ENCODE measurements around the gene PRKCD.

DNA sequence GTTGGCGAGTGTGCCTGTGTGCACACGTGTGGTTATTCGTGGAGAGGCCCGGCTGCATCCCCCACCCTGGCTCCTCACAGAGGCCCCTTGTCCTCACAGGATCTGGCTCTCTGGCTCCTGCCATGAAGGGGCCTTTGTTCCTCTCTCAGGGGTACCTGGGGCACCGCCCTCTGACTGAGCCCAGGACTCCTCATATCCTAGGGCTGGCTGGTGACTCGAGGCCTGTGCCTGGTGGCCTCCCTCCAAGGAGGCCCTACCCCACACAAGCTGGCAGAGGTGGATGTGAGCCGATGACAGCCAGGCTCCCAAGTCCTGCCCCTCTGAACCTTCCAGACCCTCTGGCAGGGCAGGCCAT lies 10.0 kb downstream of the PRKCD start:
- TF ChIP-seq, protein P1, sequence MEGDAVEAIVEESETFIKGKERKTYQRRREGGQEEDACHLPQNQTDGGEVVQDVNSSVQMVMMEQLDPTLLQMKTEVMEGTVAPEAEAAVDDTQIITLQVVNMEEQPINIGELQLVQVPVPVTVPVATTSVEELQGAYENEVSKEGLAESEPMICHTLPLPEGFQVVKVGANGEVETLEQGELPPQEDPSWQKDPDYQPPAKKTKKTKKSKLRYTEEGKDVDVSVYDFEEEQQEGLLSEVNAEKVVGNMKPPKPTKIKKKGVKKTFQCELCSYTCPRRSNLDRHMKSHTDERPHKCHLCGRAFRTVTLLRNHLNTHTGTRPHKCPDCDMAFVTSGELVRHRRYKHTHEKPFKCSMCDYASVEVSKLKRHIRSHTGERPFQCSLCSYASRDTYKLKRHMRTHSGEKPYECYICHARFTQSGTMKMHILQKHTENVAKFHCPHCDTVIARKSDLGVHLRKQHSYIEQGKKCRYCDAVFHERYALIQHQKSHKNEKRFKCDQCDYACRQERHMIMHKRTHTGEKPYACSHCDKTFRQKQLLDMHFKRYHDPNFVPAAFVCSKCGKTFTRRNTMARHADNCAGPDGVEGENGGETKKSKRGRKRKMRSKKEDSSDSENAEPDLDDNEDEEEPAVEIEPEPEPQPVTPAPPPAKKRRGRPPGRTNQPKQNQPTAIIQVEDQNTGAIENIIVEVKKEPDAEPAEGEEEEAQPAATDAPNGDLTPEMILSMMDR (IDR thresholded peaks at IDR 0.05): no peak
- no peak for TF ChIP-seq CREM (CRISPR knock-in tag; IDR thresholded peaks at IDR 0.05)
- TF ChIP-seq CBFB (CRISPR knock-in tag; IDR thresholded peaks at IDR 0.05; ENCODE audit: low read depth): no peak
- TF ChIP-seq, protein P2, sequence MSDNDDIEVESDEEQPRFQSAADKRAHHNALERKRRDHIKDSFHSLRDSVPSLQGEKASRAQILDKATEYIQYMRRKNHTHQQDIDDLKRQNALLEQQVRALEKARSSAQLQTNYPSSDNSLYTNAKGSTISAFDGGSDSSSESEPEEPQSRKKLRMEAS (CRISPR knock-in tag; IDR thresholded peaks at IDR 0.05): no peak
- TF ChIP-seq ELF4 (CRISPR knock-in tag; IDR thresholded peaks at IDR 0.05; ENCODE audit: low read depth): no peak
- TF ChIP-seq, protein P3, sequence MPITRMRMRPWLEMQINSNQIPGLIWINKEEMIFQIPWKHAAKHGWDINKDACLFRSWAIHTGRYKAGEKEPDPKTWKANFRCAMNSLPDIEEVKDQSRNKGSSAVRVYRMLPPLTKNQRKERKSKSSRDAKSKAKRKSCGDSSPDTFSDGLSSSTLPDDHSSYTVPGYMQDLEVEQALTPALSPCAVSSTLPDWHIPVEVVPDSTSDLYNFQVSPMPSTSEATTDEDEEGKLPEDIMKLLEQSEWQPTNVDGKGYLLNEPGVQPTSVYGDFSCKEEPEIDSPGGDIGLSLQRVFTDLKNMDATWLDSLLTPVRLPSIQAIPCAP (CRISPR knock-in tag; IDR thresholded peaks at IDR 0.05): no peak
- TF ChIP-seq ZNF121 (CRISPR knock-in tag; IDR thresholded peaks at IDR 0.05): no peak
- no peak for TF ChIP-seq FOXK1 (CRISPR knock-in tag; IDR thresholded peaks at IDR 0.05)
- no peak for TF ChIP-seq IRF2 (CRISPR knock-in tag; IDR thresholded peaks at IDR 0.05; ENCODE audit: borderline replicate concordance, low read depth)
- TF ChIP-seq NFYB (CRISPR knock-in tag; conservative IDR thresholded peaks at IDR 0.05; ENCODE audit: low read depth): no peak
- TF ChIP-seq, protein P4, sequence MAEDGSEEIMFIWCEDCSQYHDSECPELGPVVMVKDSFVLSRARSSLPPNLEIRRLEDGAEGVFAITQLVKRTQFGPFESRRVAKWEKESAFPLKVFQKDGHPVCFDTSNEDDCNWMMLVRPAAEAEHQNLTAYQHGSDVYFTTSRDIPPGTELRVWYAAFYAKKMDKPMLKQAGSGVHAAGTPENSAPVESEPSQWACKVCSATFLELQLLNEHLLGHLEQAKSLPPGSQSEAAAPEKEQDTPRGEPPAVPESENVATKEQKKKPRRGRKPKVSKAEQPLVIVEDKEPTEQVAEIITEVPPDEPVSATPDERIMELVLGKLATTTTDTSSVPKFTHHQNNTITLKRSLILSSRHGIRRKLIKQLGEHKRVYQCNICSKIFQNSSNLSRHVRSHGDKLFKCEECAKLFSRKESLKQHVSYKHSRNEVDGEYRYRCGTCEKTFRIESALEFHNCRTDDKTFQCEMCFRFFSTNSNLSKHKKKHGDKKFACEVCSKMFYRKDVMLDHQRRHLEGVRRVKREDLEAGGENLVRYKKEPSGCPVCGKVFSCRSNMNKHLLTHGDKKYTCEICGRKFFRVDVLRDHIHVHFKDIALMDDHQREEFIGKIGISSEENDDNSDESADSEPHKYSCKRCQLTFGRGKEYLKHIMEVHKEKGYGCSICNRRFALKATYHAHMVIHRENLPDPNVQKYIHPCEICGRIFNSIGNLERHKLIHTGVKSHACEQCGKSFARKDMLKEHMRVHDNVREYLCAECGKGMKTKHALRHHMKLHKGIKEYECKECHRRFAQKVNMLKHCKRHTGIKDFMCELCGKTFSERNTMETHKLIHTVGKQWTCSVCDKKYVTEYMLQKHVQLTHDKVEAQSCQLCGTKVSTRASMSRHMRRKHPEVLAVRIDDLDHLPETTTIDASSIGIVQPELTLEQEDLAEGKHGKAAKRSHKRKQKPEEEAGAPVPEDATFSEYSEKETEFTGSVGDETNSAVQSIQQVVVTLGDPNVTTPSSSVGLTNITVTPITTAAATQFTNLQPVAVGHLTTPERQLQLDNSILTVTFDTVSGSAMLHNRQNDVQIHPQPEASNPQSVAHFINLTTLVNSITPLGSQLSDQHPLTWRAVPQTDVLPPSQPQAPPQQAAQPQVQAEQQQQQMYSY (CRISPR knock-in tag; IDR thresholded peaks at IDR 0.05): no peak
- no peak for TF ChIP-seq CREB1 (CRISPR knock-in tag; IDR thresholded peaks at IDR 0.05)
